ENCODE measurements around the gene FAM124B.

- TF ChIP-seq POLR2A (IDR thresholded peaks at IDR 0.05; ENCODE audit: low read length) (no peak), GATA1 (IDR thresholded peaks at IDR 0.05; ENCODE audit: low read depth, low read length) (no peak)
These were observed 848 bp downstream of the FAM124B start for GRCh38 chr2:224400886-224401632.

Measured in erythroblast (primary cell).